PC-3 (cell line): ENCODE data around the gene UBE2G1.

ENCODE experiments used
- CTCF ChIP-seq: fragments of 300-600 bp; sonication (generic); conservative IDR thresholded peaks from 2 replicates; pipeline ENCODE4 v1.5.1; 2017; ENCODE audit warnings: antibody characterized with exemption, low read depth, mild to moderate bottlenecking, low read length
- EZH2 ChIP-seq: fragments of 300-600 bp; sonication (generic); IDR thresholded peaks from one replicate; pipeline ENCODE4 v1.6.1; 2017; ENCODE audit warnings: antibody characterized with exemption, mild to moderate bottlenecking, low read length; ENCODE audit not compliant: unreplicated experiment

- no peak for TF ChIP-seq CTCF
- no peak for TF ChIP-seq EZH2
Measured at GRCh38 chr17:4409659-4410058, 43.2 kb upstream of the UBE2G1 start.
